GM12892 (cell line): ENCODE data around the gene PLEKHG5.

Source experiments
- POLR2A ChIP-seq: IDR thresholded peaks from 2 replicates; pipeline ENCODE4 v1.6.1; 2011; ENCODE audit warnings: low read depth, low read length, control low read depth
- POLR2AphosphoS5 ChIP-seq: IDR thresholded peaks from 2 replicates; pipeline ENCODE4 v1.6.1; 2011; ENCODE audit warnings: low read depth, low read length, control low read depth

DNA sequence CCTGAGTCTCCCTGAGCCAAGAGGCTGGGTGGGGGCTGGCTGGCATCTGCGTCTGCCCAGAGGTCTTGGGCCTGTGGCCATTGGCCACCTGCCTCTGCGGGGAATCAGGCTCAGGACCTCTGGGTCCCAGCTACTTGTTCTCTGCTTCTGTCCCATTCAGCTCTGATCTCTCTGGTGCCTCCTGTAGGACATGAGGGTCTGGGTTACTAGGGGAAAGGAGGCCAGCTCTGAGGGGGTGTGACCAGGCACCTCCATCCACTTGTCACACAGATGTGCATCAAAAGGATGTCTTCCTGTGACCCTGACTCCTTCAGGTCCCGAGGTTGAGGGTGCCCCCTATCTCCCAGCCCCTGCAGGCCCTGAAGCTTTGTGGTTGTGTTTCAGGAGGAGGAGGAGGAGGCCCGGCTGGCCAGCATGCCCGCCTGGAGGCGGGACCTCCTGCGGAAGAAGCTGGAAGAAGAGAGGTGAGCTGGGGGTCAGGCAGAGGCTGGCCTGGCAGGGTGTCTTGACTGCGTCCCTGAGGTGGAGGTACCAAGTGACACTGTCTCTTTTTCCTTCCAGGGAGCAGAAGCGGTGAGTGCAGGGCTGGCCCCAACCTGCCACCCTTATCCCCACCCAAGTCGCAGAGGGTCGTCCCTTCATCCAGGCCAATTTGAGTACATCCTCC, 34.5 kb downstream of the PLEKHG5 start:
- TF ChIP-seq POLR2A (no peak), POLR2AphosphoS5 (no peak)
